ENCODE measurements around the gene NDC80.

The NDC80 gene

GRCh38 chr18:2559249-2559648 is 12.1 kb upstream of the NDC80 start:
- no peak for DNase-seq (ENCODE audit: low read depth)

- no peak for DNase-seq (ENCODE audit: low read depth)
Observed at GRCh38 chr18:2564373-2564772, 7.0 kb upstream of the NDC80 start.

GRCh38 chr18:2568129-2568528 is 3.2 kb upstream of the NDC80 start:
- DNase-seq (ENCODE audit: low read depth), result no peak

- no peak for DNase-seq (ENCODE audit: low read depth)
Observed at GRCh38 chr18:2568605-2569004, 2.8 kb upstream of the NDC80 start.

- DNase-seq (ENCODE audit: low read depth), result no peak
Observed at GRCh38 chr18:2569338-2570207, 1.8 kb upstream of the NDC80 start.

GRCh38 chr18:2570772-2571199 is 571 bp upstream of the NDC80 start:
- DNase-seq (ENCODE audit: low read depth), result peak; percentile 24

- DNase-seq (ENCODE audit: low read depth), result no peak
Observed at GRCh38 chr18:2572171-2572569, 813 bp downstream of the NDC80 start.

GRCh38 chr18:2572892-2573291 is 1.5 kb downstream of the NDC80 start:
- no peak for DNase-seq (ENCODE audit: low read depth)

GRCh38 chr18:2573408-2573807 is 2.1 kb downstream of the NDC80 start:
- DNase-seq (ENCODE audit: low read depth), result no peak

- DNase-seq (ENCODE audit: low read depth), result no peak
Observed at GRCh38 chr18:2587788-2588187, 16.4 kb downstream of the NDC80 start.

- DNase-seq (ENCODE audit: low read depth), result no peak
Observed at GRCh38 chr18:2588666-2589344, 17.4 kb downstream of the NDC80 start.

GRCh38 chr18:2589345-2590068 is 18.1 kb downstream of the NDC80 start:
- DNase-seq (ENCODE audit: low read depth), result no peak

GRCh38 chr18:2590303-2590702 is 18.9 kb downstream of the NDC80 start:
- no peak for DNase-seq (ENCODE audit: low read depth)

- DNase-seq (ENCODE audit: low read depth), result no peak
Observed at GRCh38 chr18:2597639-2598038, 26.3 kb downstream of the NDC80 start.

GRCh38 chr18:2602844-2603243 is 31.5 kb downstream of the NDC80 start:
- no peak for DNase-seq (ENCODE audit: low read depth)

GRCh38 chr18:2606335-2606734 is 35.0 kb downstream of the NDC80 start:
- DNase-seq (ENCODE audit: low read depth), result no peak

- no peak for DNase-seq (ENCODE audit: low read depth)
Observed at GRCh38 chr18:2609604-2610003, 38.2 kb downstream of the NDC80 start.

- DNase-seq (ENCODE audit: low read depth), result no peak
Observed at GRCh38 chr18:2610549-2610948, 39.2 kb downstream of the NDC80 start.

- no peak for DNase-seq (ENCODE audit: low read depth)
Observed at GRCh38 chr18:2612996-2613395, 41.6 kb downstream of the NDC80 start.

GRCh38 chr18:2617401-2617998 is 46.1 kb downstream of the NDC80 start:
- no peak for DNase-seq (ENCODE audit: low read depth)

GRCh38 chr18:2618009-2618408 is 46.7 kb downstream of the NDC80 start:
- no peak for DNase-seq (ENCODE audit: low read depth)

GRCh38 chr18:2625217-2625616 is 53.9 kb downstream of the NDC80 start:
- DNase-seq (ENCODE audit: low read depth), result no peak

Measured in CMK (cell line).